SK-N-SH treated with all-trans-retinoic acid at 6 μM for 48 hours (cell line): Measurements from ENCODE around the gene ATL2.

Experiments used
- CREB5 ChIP-seq: fragments of 250-450 bp; sonication (Bioruptor Pico); IDR thresholded peaks from 2 replicates; pipeline ENCODE4 v1.5.1; 2020; ENCODE audit warnings: low read depth, mild to moderate bottlenecking, moderate library complexity
- CSDC2 ChIP-seq: fragments of 250-450 bp; sonication (Bioruptor Pico); IDR thresholded peaks from 2 replicates; pipeline ENCODE4 v1.5.0; 2020; ENCODE audit warnings: mild to moderate bottlenecking, moderate library complexity
- CSRNP3 ChIP-seq: fragments of 250-450 bp; sonication (Bioruptor Pico); IDR thresholded peaks from 2 replicates; pipeline ENCODE4 v1.5.1; 2021; ENCODE audit warnings: mild to moderate bottlenecking, moderate library complexity
- ESRRG ChIP-seq: fragments of 250-450 bp; sonication (Bioruptor Pico); IDR thresholded peaks from 2 replicates; pipeline ENCODE4 v1.6.1; 2021; ENCODE audit warnings: mild to moderate bottlenecking
- OSR1 ChIP-seq: fragments of 250-450 bp; sonication (Bioruptor Pico); IDR thresholded peaks from 2 replicates; pipeline ENCODE4 v1.8.0; 2022; ENCODE audit warnings: moderate library complexity, mild to moderate bottlenecking, inconsistent platforms
- PATZ1 ChIP-seq: fragments of 250-450 bp; sonication (Bioruptor Pico); IDR thresholded peaks from 2 replicates; pipeline ENCODE4 v1.8.0; 2020; ENCODE audit warnings: mild to moderate bottlenecking, moderate library complexity, borderline replicate concordance
- RARB ChIP-seq: fragments of 250-450 bp; sonication (Bioruptor Pico); IDR thresholded peaks from 2 replicates; pipeline ENCODE4 v1.8.0; 2021; ENCODE audit warnings: mild to moderate bottlenecking, moderate library complexity
- TOX ChIP-seq: fragments of 250-450 bp; sonication (Bioruptor Pico); IDR thresholded peaks from 2 replicates; pipeline ENCODE4 v1.8.0; 2021; ENCODE audit warnings: mild to moderate bottlenecking, moderate library complexity, borderline replicate concordance
- ZFP30 ChIP-seq: fragments of 450-650 bp; formaldehyde crosslinking; IDR thresholded peaks from 2 replicates; pipeline ENCODE4 v1.5.0; 2022; ENCODE audit warnings: mild to moderate bottlenecking, moderate library complexity
- ZNF70 ChIP-seq: fragments of 450-650 bp; formaldehyde crosslinking; IDR thresholded peaks from 2 replicates; pipeline ENCODE4 v1.5.0; 2020; ENCODE audit warnings: mild to moderate bottlenecking, moderate library complexity

- TF ChIP-seq RARB (CRISPR knock-in tag) (no peak), CREB5 (no peak), PATZ1 (CRISPR knock-in tag) (no peak), OSR1 (CRISPR knock-in tag) (no peak), ZNF70 (CRISPR knock-in tag) (no peak), ZFP30 (CRISPR knock-in tag) (no peak), ESRRG (no peak), TOX (CRISPR knock-in tag) (no peak), CSDC2 (CRISPR knock-in tag) (no peak), CSRNP3 (CRISPR knock-in tag) (no peak)
Observed at GRCh38 chr2:38423763-38424162, 46.7 kb upstream of the ATL2 start.
